NCI-H748 (cell line): ENCODE data around the gene SLC39A11.
A peak's percentile ranks its signal among the peaks of the same experiment; 100 is the strongest.
"Not testable (repeated sequence)": the region's sequence is repeated elsewhere in the genome, so short reads cannot be mapped to it uniquely, and the experiment has no call there.

ENCODE experiments used
- DNase-seq: peaks from one replicate; lab custom pipeline; 2025; ENCODE audit not compliant: unreplicated experiment; lab: John Stamatoyannopoulos, UW

SLC39A11 gene

DNA sequence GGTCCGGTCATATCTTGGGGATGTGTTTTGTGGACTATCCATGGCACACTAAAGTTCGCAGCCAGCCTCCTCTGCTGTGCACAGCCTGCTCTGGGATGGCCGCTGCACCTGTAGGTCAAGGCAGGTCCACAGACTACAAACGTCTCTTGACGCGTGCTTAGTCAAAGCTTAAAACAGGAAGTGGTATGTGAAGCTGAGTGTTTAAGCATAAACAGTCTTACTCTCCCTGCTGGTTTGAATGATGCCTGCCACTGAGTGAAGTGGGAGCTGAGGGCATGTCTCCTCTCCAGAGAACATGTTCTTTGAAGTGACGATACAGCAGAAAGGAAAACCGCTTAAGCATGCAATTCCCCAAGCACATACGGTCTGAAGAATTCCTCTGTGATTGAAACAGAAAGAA is 365.6 kb downstream of the SLC39A11 start:
- peak; percentile 28 for DNase-seq

- DNase-seq, result peak; percentile 72
These were observed 366.9 kb downstream of the SLC39A11 start for GRCh38 chr17:72725433-72726068.

DNA sequence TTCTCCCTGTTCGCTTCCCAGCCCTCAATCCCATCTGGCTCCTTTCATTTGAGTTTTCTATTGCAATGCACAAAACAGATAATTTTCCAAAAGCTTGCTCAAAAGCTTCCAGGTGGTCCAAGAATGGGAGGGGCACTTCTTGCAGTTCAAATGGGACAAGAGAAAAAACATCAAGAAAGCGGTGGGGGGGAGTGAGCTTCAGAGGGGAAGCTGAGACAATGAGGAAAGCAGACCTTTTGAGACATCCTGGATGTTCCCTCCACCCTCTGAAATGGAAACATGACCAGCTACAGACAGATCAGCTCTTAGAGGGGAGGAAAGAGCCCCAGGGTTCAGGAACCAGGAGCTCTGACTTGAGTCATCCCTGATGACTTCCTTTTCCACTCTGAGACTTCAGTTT is 368.2 kb downstream of the SLC39A11 start:
- DNase-seq, result no peak

DNA sequence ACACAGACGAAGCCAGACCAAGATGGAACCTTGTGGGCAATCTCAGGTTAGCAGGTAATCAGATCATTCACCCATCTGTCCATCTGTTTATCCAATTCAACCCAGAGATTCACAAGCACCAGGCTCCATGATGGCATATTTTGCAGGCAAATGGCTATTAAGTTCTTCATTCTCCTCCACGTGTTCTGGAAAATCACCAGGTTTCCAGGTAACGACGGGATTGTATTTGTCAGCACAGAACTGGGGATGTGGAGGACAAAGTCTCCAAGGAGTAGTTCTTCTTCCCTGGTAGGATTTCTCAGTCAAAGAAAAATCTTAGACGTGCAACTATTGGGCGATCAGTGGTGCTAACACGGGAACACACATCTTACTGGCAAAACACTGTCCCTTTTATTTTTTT is 368.8 kb downstream of the SLC39A11 start:
- DNase-seq, result no peak

GRCh38 chr17:72720494-72720825 is 372.0 kb downstream of the SLC39A11 start:
- DNase-seq, result no peak

DNA sequence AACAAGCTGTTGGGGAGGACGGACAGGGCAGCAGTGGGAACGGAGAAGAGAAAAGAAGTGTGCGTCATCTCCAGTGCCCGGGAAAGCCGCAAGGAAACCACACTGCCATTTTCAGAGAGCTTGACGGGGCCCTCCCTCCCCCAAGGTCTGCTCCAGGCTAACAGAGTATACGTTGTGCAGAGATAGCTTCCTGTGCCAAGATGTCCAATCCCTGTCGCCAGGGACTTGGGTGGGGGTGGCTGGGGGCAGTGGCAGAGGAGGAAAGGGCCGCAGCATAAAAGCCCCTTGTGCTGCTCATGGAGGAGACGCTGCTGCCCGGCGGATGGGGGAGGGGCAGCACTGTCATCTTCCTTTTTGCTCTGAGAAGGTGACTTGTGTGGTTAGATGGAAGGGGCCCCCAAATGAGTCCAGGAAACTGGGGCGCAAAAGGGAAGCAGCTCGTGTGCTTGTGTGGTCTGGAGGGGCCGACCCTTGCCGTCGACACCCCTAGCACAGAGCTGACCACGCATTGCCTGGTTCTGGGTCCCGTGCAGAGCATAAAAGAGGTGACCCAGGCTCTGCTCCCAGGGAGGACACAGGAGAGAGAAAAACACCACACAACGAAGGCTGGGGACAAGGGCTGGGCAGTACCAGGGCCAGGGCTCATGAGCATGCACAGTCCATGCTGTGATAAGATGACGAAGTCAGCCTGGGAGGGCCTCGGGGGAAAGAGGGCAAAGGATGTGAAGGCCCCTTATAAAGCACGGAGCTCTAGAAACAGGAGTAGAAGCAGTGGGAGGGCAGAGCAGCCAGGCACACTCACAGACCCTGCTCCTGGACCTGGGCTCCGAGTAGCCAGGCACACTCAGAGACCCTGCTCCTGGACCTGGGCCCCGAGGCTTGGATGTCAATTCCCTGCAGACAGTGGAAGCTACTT is 372.7 kb downstream of the SLC39A11 start:
- DNase-seq, result no peak

DNA sequence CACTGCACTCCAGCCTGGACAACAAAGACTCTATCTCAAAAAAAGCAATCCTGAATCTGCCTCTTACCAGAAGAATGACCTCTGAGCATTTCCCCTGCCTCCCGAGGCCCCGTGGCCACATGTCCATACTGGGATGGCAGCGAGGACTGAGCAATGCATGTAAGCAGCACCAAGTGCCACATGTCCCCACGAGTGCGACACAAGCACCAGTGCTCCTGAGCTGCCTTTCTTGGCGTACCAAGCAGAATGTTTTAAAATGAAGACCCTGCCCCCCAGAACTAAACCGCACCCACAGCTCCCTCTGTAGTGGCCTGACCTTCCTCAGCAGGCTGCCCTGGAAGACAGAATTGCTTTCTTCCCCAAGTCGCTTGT is 373.3 kb downstream of the SLC39A11 start:
- DNase-seq, result no peak

DNA sequence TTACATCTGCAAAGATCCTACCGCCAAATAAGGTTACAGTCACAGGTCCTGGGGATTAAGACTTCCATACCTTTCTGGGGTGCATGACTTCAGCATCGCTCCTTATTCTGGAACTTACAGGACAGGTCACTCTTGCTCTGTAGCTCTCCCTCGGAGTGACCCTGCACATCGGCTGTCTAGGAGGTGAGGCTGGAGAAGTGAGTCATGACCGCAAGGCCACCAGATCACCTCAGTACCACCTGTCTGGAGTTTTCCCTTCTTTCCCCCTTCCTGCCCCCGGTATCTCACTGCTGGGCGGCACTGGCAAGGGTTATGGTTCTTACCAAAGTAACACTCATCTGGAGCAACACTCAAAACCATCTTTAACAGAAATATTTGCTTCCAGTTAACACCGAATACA is 374.8 kb downstream of the SLC39A11 start:
- no peak for DNase-seq

GRCh38 chr17:72717276-72717675 is 375.2 kb downstream of the SLC39A11 start:
- no peak for DNase-seq

DNA sequence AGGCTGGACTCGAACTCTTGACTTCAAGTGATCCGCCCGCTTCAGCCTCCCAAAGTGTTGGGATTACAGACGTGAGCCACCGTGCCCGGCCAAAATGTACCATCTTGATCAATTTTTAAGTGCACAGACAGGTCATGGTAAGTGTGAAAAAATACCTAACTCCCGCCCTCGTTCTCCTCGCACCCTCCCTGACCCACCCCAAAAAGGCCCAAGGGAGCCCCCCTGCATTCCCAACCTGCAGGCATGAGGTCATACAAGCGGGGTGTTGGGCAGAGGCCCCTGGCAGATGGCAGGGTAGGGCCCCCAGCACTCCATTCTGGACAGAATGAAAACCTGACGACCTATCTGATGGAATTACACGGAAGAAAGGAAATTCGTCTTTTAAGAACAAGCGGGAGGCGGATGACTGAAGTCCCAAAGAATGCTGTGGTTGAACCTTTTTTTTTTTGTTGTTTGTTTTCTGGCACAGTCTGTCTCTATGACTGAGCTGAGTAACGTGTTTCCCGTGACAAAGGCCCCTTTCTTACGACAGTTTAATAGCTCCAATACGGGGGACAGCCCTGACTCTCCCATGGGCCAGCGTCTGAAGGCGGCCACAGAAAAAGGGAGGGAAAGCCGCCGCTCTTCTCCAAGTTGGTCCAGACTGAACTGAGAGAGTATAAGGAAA is 376.4 kb downstream of the SLC39A11 start:
- no peak for DNase-seq

DNA sequence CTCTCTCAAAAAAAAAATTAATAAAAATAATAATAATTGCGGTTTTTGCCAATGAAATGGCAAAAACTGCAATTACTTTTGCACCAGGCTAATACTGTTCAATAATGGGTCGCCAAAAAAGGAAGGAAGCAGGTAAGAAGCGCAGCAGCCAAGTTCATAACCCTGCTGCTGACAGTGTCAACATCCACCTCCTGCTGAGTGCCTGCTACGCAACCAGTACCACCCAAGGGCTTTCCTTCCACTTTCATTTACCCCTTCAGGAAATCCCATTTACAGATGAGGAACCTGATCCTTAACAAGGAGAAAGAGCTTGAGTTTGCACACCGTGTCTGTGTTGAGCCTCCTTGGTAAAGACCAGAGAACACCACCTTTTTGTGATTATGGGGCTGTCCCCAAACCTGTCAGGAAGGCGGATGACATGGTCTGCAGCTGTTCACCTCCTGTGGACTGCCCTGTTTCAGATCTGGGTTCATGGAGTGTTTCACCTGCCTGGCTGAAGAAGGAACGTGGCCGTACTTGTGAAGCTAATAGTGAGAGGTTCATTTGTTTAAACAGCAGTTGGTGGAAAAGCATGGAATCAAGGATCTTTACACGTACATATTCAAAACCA is 378.0 kb downstream of the SLC39A11 start:
- DNase-seq, result peak; percentile 11

GRCh38 chr17:72713701-72714100 is 378.8 kb downstream of the SLC39A11 start:
- DNase-seq, result no peak

DNA sequence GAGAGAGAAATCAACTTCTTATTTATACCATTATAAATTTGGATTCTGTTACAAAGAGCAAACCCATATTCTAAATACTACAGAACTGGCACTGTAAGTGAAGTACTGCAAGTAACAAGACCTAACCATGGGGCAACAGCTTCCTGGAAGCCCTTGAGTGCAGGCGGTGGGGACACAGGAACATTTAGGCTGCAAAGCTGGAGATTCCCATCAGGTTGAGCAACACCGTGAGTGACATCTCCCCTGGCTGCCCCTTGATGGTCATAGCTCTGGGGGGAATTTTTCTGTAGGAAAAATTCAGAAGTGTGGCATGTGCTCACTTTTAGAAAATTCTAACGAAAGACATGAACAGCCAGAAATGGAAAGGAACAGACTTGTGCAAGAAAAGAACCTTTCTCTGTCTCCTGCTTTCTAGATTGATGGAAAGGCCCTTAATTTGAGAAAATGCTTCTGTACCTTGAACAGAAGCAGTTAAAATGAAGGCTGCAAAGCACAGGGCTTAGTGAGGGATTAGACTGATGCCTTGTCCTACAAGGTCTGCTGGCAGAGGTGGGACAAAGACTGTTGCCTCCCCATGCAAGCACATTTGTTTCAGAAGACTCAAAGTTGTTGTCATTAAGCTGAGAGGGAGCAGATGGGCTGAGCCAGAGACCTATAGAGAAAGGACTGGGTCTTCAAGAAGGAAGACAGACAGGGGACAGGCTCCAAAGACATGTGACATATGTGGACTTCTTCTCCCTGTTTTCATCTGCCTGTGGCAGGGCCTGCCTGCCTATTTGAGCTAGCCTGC is 380.8 kb downstream of the SLC39A11 start:
- DNase-seq, result no peak

- DNase-seq, result no peak
These were observed 381.7 kb downstream of the SLC39A11 start for GRCh38 chr17:72710834-72711233.

GRCh38 chr17:72710202-72710601 is 382.3 kb downstream of the SLC39A11 start:
- DNase-seq, result no peak

- DNase-seq, result not testable (repeated sequence)
These were observed 383.8 kb downstream of the SLC39A11 start for GRCh38 chr17:72708682-72709081.

DNA sequence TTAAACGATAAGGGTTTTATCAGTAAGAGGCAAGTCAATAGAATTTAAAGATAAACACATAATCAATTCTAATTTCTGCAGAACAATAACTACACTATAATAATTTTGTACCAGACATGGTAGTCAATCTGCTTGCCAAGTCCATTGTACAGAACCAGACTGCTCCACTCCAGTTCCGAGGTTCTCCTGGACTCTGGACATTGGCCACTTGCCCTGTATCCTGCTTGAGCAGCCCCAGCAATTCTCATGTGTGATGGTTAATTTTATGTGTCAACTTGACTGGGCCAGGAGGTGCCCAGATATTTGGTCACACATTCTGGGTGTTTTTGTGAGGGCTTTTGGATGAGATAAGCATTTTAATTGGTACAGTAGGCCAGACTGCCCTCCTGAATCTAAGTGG is 384.6 kb downstream of the SLC39A11 start:
- DNase-seq, result no peak

- no peak for DNase-seq
These were observed 386.0 kb downstream of the SLC39A11 start for GRCh38 chr17:72706396-72706981.

DNA sequence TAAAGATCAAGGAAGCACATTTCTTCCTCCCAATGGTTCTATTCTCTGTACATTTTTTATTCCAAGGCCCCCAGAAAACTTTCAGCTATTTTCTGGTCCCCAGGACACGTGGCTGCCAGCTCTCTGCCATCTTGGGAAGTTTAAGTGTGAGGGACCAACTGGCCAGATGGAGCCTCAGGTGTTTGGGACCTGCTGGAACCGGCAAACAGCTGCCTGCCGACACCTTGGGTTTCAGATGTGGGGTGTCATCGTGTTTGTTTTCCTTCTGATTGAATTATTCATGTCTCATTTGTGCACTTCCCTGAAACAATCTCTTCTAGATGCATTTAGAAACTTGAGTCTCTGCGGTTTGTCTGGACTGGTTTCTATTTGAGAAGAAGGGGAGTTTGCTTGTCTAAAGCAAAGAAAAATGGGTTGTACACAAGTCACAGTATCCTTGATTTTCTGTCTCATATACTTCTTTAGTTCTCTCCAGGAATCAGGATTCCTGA is 386.5 kb downstream of the SLC39A11 start:
- no peak for DNase-seq

DNA sequence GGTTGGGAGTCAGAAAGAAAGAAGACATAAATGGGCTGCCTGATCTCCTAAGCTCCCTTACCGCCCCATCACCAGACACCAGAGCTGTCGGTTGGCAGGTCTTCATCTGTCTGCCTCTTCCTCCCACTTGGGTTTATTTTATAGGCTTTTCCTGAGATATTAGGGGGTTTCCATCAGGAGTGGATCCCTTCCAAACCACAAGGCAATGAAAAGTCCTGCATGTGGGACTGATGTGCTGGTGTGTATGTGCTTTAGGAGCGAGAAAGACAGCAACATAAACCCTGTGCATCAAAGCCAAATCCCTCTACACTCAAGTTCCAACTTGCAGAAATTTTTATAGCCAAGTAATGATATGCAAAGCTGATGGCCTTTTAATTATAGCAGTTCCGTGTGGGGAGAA is 389.5 kb downstream of the SLC39A11 start:
- no peak for DNase-seq
